Upper lobe of right lung (tissue), 1 donor: ENCODE data around the gene PLXNA2. TPM values are rescaled to one million over a fixed set of nuclear protein-coding genes. Genes with fewer than 3 reads are reported as not detected.

Source experiments
- ATAC-seq: fragments of 200-7000 bp; cut with Tn5 transposase; one replicate; pipeline ENCODE4 v1.9.1; 2020; ENCODE audit warnings: mild to moderate bottlenecking, moderate library complexity
- DNase-seq: peaks from one replicate; pipeline ENCODE4 v3.0.0-alpha.2; 2020
- H3K27ac ChIP-seq: fragments of 200-600 bp; one replicate; pipeline ENCODE4 v1.8.0; 2022
- H3K27me3 ChIP-seq: fragments of 200-600 bp; one replicate; pipeline ENCODE4 v1.8.0; 2022; ENCODE audit warnings: mild to moderate bottlenecking
- H3K36me3 ChIP-seq: fragments of 200-600 bp; one replicate; pipeline ENCODE4 v1.8.0; 2022
- H3K4me1 ChIP-seq: fragments of 200-600 bp; one replicate; pipeline ENCODE4 v1.8.0; 2022
- H3K4me3 ChIP-seq: fragments of 200-600 bp; one replicate; pipeline ENCODE4 v1.8.0; 2022; ENCODE audit warnings: mild to moderate bottlenecking
- H3K9me3 ChIP-seq: fragments of 200-600 bp; one replicate; pipeline ENCODE4 v1.8.0; 2022
- CTCF ChIP-seq: fragments of 200-600 bp; IDR thresholded peaks from one replicate; pipeline ENCODE4 v1.8.0; 2022; ENCODE audit warnings: antibody characterized with exemption
- intact Hi-C: fragments of 100-400 bp; cut with DNase I; formaldehyde crosslinking; loops from one replicate; pipeline ENCODE4 v1.11.0; 2022
- total RNA-seq: library from RNA; stranded (reverse); fragmentation: NEBNext Ultra II Directional; extraction: Animal tissue kit (Norgen Biotek cat#: 25700); gene quantifications from one replicate; pipeline ENCODE4 v1.2.1, GENCODE V29; 2021
- donor health status: DM: no; HTN: yes; CAD: no; lungs with severe emphysema.

PLXNA2 gene
- total RNA-seq, 1 donor from 2014 or later: 98.5 TPM

- Histone ChIP-seq H3K4me3 (no peak overlapping the region), H3K36me3 (peaks cover 66% of the 10 kb centered on the region)
- no peak for ATAC-seq
Measured at GRCh38 chr1:208058267-208058666, 185.9 kb downstream of the PLXNA2 start.

GRCh38 chr1:208057056-208057455 lies 187.1 kb downstream of the PLXNA2 start:
- Histone ChIP-seq H3K27ac (no peak overlapping the region), H3K36me3 (peaks cover 76% of the 10 kb centered on the region), H3K9me3 (no peaks in the 10 kb centered on the region), H3K4me1 (no peaks in the 10 kb centered on the region), H3K27me3 (no peaks in the 10 kb centered on the region), H3K4me3 (no peak overlapping the region)
- TF ChIP-seq CTCF: no peak
- ATAC-seq: no peak
- intact Hi-C loops: no loop called here
- no peak for DNase-seq

More at GRCh38 chr1:208058267-208058666, 185.9 kb downstream of the PLXNA2 start:
- H3K9me3 ChIP-seq: no peaks in the 10 kb centered on the region
- TF ChIP-seq CTCF: no peak
- intact Hi-C loops: no loop called here
- H3K27me3 ChIP-seq: no peaks in the 10 kb centered on the region
- no peak for DNase-seq
- no peak overlapping the region for H3K27ac ChIP-seq
- no peaks in the 10 kb centered on the region for H3K4me1 ChIP-seq

- intact Hi-C loops: no loop called here
- Histone ChIP-seq H3K27me3 (no peaks in the 10 kb centered on the region), H3K36me3 (peaks cover 81% of the 10 kb centered on the region), H3K4me3 (no peak overlapping the region), H3K9me3 (no peaks in the 10 kb centered on the region), H3K4me1 (no peaks in the 10 kb centered on the region), H3K27ac (no peak overlapping the region)
- ATAC-seq: no peak
- no peak for DNase-seq
- TF ChIP-seq CTCF: no peak
Measured at GRCh38 chr1:208055535-208055934, 188.6 kb downstream of the PLXNA2 start.

- Histone ChIP-seq H3K4me1 (no peaks in the 10 kb centered on the region), H3K27me3 (no peaks in the 10 kb centered on the region), H3K36me3 (peaks cover 81% of the 10 kb centered on the region), H3K27ac (no peak overlapping the region), H3K4me3 (no peak overlapping the region), H3K9me3 (no peaks in the 10 kb centered on the region)
- DNase-seq (no peak), ATAC-seq (no peak)
- TF ChIP-seq CTCF: no peak
- intact Hi-C loops: no loop called here
Measured at GRCh38 chr1:208054911-208055379, 189.2 kb downstream of the PLXNA2 start.

- H3K4me3 ChIP-seq: no peak overlapping the region
- intact Hi-C loops: no loop called here
- H3K27ac ChIP-seq: no peak overlapping the region
- DNase-seq: no peak
- no peak for ATAC-seq
- H3K4me1 ChIP-seq: no peaks in the 10 kb centered on the region
- H3K9me3 ChIP-seq: no peaks in the 10 kb centered on the region
- H3K27me3 ChIP-seq: no peaks in the 10 kb centered on the region
- no peak for TF ChIP-seq CTCF
- H3K36me3 ChIP-seq: peaks cover 81% of the 10 kb centered on the region
Measured at GRCh38 chr1:208054485-208054884, 189.7 kb downstream of the PLXNA2 start.

- H3K4me3 ChIP-seq: no peak overlapping the region
- TF ChIP-seq CTCF: no peak
- H3K27me3 ChIP-seq: no peaks in the 10 kb centered on the region
- intact Hi-C loops: no loop called here
- peaks cover under 1% of the 10 kb centered on the region for H3K4me1 ChIP-seq
- DNase-seq (no peak), ATAC-seq (no peak)
- H3K36me3 ChIP-seq: peaks cover 85% of the 10 kb centered on the region
- H3K27ac ChIP-seq: no peak overlapping the region
- no peaks in the 10 kb centered on the region for H3K9me3 ChIP-seq
Measured at GRCh38 chr1:208053661-208054060, 190.5 kb downstream of the PLXNA2 start.
